ENCODE results near the gene PORCN.

The PORCN gene

GRCh38 chrX:48508400-48509244 lies at the start of gene PORCN:
Gene PORCN (plus strand): TSS chrX:48508992. CDS start chrX:48509821, 829 bp downstream.
- peak; percentile 75 for DNase-seq

GRCh38 chrX:48459483-48459882 lies 49.3 kb upstream of the PORCN start:
- DNase-seq = no peak

- DNase-seq = no peak
These were observed 48.8 kb upstream of the PORCN start for GRCh38 chrX:48460031-48460430.

GRCh38 chrX:48460606-48461005 lies 48.2 kb upstream of the PORCN start:
- DNase-seq = no peak

DNA sequence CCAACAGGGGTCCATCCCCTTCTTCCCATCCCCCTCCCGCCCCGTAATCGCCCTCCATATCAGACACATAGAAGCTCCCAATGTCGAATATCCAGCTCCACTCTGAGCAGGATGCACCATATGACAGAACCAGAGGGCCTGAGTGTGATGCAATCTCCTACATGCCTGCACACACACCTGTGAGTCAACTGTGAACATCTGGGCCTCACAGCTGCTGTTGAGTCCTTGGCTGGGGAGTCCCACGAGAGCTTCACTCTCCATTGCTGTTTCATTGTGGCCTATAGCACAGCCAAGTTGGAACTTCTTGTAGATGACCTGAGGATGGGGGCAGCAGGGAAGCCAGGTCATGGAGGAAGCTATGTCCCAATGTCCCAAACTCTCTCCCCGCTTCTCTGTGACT lies 47.0 kb upstream of the PORCN start:
- DNase-seq = no peak

GRCh38 chrX:48465336-48465933 lies 43.4 kb upstream of the PORCN start:
- no peak for DNase-seq

- DNase-seq = peak; percentile 48
These were observed 42.1 kb upstream of the PORCN start for GRCh38 chrX:48466696-48467095.

GRCh38 chrX:48467281-48467761 lies 41.5 kb upstream of the PORCN start:
- DNase-seq = no peak

DNA sequence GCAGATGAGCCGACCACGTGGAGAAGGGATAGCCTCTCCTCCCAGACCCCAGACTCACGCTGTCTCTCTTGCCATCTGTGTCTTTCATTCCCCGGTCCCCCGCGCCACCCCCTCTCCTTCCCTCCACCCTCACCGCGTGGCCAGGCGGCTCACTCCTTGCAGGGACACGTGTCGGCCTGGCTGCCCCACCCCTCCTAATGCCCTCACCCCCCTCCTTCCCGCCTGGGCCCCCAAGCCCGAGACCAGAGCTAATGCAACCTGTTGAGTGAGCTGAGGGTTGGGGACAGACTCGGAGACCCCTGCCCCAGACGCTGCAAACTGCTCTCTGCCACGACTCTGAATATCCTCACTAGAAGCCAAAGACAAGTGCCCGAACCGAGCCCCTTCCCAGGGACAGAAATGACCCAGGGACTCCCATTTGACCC lies 40.5 kb upstream of the PORCN start:
- peak; percentile 51 for DNase-seq

DNA sequence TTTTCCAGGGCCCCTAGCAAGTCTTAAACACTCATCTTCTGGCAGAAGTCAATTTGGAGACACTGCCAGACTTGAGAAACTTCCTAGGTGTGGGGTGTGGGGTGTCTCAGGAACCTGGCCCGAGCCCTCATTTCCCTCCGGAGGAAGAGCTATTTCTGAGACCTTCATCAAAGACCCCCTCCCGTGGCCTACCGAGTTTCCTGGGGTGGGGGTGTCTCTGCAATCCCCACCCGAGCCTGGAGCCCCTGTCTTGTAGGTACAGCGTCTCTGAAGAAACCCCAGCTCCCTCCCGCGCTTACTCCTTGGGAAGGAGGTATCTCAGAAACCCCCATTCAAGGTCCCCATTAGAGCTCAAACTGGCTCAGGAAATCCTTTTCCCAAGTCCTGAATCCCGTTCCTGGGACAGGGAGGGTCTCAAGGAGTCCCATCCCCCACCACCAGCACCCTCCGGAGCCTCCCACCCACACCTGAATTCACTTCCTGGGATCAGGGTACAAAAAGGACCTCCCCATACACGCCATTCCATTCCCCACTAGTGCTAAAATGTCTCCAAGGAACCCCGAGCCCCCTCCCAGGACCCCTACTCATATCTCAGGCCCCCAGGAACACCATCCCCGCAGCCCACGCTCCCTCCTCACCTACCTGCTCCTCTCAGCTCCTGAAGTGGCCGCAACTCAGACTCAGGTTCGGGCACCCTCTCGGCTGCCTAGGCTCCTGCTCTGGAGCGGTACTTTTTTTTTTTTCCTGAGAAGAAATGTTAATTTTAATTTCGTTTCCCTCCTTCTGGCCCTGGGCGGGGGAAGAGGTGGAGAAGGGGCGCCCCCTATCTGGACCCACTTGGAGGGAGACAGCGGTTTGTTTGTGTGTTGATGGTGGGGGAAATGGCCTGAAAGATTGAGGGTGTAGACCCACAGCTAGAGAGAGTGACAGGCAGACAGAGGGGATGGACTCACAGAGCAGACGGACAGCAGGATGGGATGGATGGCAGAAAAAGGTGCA lies 39.8 kb upstream of the PORCN start:
- DNase-seq = peak; percentile 34

GRCh38 chrX:48470110-48470832 lies 38.5 kb upstream of the PORCN start, which contains the start of gene SLC38A5:
Gene SLC38A5 (minus strand): TSS chrX:48470260. CDS start chrX:48467924, 2,336 bp downstream.
- DNase-seq = no peak

DNA sequence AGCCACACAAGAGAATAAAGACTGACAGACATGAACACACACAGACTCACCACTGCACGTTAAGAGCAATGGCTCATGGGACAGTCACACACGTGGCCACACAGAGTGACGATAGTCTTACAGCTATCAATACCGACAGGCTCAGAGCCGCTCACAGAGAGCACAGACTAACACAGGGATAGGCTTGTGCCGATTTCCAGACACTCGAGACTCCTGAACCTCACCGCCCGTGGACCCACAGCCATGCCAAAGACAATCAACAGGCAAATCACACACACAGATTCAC lies 38.0 kb upstream of the PORCN start:
- DNase-seq = no peak

- no peak for DNase-seq
These were observed 37.3 kb upstream of the PORCN start for GRCh38 chrX:48471504-48471903.

DNA sequence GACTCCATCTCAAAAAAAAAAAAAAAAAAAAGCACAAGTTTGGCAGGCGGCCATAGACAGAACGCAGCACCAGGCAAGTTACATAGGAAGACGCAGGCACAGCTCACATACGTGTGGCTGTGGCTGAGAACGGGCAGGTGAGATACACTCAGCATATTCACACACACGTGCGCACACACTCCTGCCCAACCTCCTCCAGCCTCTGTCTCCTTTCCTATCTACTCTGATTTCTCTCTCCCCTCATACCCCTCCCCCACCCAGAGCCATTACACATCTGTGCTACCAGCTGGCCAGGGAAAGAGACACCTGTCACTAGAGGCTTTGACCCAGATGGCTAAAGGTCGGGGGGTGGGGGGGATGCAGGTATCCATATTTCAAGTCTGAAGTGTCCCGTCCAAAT lies 36.6 kb upstream of the PORCN start:
- no peak for DNase-seq

DNA sequence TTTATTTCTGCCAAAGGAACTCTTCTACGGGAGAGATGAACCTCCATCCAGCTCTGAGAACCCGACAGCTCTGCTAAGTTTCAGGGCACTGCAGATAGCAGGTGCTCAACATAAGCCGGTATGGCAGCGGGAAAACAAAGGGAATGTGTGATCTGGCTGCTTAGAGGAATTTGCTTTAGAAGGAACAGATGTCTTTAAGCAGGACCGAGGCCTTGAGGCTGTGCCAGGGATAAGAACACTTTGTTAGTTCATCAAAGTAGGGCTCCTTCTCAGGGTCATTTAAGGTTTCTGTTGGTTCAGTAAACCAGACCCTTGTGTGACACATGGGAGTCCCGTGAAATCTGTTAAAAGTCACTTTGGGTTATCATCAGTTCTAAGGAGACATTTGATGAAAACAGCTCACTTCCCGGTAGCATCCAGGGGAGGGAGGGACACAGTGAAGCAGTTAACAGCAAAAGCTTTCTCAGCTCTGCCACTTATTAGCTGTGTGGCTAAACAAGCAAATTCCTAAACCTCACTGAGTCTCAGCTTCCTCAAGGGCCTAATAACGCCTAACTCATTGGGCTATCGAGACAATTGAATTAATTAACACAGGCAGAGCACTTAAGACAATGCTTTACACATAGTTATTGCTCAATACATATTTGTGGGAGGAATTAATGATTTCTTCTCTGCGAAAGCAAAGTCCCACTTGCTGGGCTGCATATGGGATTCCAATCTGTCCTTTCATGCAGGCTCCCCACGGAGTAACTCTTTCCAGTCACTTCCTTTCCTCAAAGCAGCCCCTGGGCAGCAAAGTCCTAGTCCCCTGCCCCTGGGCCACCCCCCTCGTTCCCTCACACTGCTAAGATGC lies 35.7 kb upstream of the PORCN start:
- DNase-seq = no peak

DNA sequence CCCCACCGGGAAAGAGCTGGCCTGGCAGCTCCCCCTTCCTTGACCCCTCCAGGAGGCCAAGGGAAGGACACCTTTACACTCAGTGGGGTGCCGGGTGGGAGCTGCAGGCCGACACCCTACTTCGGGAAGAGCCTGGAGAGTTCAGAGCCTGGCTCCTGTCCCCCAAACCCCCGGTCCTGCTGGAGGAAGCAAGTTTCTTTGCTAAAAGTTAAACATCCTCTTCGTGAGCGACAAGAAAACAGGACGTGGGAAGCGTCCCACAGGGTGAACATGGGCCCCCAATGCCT lies 35.1 kb upstream of the PORCN start:
- DNase-seq = no peak

- DNase-seq = no peak
These were observed 34.7 kb upstream of the PORCN start for GRCh38 chrX:48474127-48474526.

GRCh38 chrX:48474581-48474980 lies 34.2 kb upstream of the PORCN start:
- no peak for DNase-seq

DNA sequence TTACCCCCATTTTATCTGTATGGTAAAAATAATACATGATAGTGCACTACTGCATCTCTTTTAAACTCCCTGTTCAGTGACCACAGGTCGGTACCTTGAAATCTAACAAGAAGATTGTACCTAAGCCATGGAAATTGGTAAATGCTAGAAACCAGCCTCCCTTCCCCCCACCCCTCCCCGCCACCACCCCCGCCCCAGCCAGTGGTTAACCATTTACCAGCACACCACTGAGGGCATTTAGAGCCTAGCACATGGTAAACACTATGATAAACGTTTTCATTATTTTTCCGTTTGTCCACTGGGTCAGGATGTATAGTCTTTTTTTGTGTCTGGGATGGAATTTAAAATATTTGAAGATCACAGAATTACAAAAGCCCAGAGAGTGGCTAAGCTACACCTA lies 33.5 kb upstream of the PORCN start:
- no peak for DNase-seq

- peak; percentile 79 for DNase-seq
These were observed 32.8 kb upstream of the PORCN start, which contains the start of gene FTSJ1 for GRCh38 chrX:48475774-48476577. Gene FTSJ1 (plus strand): TSS chrX:48476199. CDS start chrX:48478048, 1,849 bp downstream.

GRCh38 chrX:48476919-48477318 lies 31.9 kb upstream of the PORCN start:
- DNase-seq = no peak
